Measurements from ENCODE around the gene CBX5. TPM values are rescaled to one million over a fixed set of nuclear protein-coding genes. Genes with fewer than 3 reads are reported as not detected.

The CBX5 gene
- total RNA-seq, 1 donor from 2014 or later: 52.3 TPM

DNA sequence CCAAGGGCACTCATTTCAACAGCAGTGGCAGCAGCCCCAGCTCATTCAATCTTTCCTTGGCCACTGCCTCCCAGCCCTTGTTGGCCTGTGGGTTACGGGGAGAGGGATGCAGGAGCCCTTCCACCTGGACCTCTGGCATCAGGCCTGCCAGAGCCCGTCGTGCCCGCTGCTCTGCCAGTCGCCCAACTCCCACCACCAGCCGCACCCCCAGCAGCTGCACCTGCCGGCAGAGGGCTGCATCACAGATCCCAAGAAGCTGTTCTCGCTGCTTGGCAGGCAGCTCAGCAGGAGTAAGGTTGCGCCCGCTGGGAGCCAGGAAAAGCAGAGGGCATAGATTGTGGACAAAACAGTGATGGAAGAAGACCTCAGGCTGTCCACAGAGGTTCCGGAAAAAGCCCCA lies 97.8 kb downstream of the CBX5 start:
- intact Hi-C loops (cut with DNase I): no loop called here
- Histone ChIP-seq H3K4me3 (no peak overlapping the region), H3K27ac (no peak overlapping the region), H3K9me3 (no peaks in the 10 kb centered on the region), H3K27me3 (no peaks in the 10 kb centered on the region), H3K36me3 (peaks cover 26% of the 10 kb centered on the region), H3K4me1 (no peaks in the 10 kb centered on the region)
- ATAC-seq: no peak
- no peak for TF ChIP-seq CTCF (IDR thresholded peaks at IDR 0.05)
- no peak for DNase-seq

Other genes starting within 250 kb of the CBX5 start
- gene HOXC5, start 247.1 kb downstream of the CBX5 start, total RNA-seq: not detected
- 0.61 TPM for gene HOXC4, start 226.3 kb downstream of the CBX5 start, total RNA-seq
- gene SMUG1, start 91.1 kb downstream of the CBX5 start, total RNA-seq: 22.7 TPM
- 498 TPM for gene HNRNPA1, start 604 bp upstream of the CBX5 start, total RNA-seq
- 7.5 TPM for gene NFE2, start 20.9 kb upstream of the CBX5 start, total RNA-seq
- 125 TPM for gene COPZ1, start 45.0 kb upstream of the CBX5 start, total RNA-seq
- 0.96 TPM for gene GPR84, start 84.4 kb upstream of the CBX5 start, total RNA-seq
- 26.6 TPM for gene ZNF385A, start 104.6 kb upstream of the CBX5 start, total RNA-seq
- 102 TPM for gene ITGA5, start 139.1 kb upstream of the CBX5 start, total RNA-seq
- 2.1 TPM for gene GTSF1, start 193.5 kb upstream of the CBX5 start, total RNA-seq
- 59.5 TPM for gene NCKAP1L, start 217.6 kb upstream of the CBX5 start, total RNA-seq